ENCODE results near the gene VCP.

- no peak for TF ChIP-seq CTCF (IDR thresholded peaks at IDR 0.05; ENCODE audit: low read depth, low read length, poor library complexity, severe bottlenecking)
- TF ChIP-seq EZH2phosphoT487 (IDR thresholded peaks at IDR 0.05; ENCODE audit: borderline replicate concordance, low read length) = no peak
Measured at GRCh38 chr9:35085078-35085477, 12.7 kb upstream of the VCP start.
